ENCODE results near the gene TMOD3.

- TF ChIP-seq POLR2AphosphoS5 (IDR thresholded peaks at IDR 0.05; ENCODE audit: borderline replicate concordance, low read depth, low read length), result no peak
- TF ChIP-seq EZH2 (IDR thresholded peaks at IDR 0.05), result no peak
These were observed 11.3 kb upstream of the TMOD3 start for GRCh38 chr15:51818150-51818549.
